Adrenal gland (tissue), 12 donors: ENCODE measurements around the gene SNX9. TPM values are rescaled to one million over a fixed set of nuclear protein-coding genes. Genes with fewer than 3 reads are reported as not detected.

Experiments used
- DNase-seq, 7 donors: peaks; one replicate each; pipeline ENCODE4 v3.0.0-alpha.2; 2019 to 2020
- H3K27ac ChIP-seq, 5 donors: fragments of 200-600 bp; sonication (generic) in 4 of 5; 1 replicate in 3 of 5; 2 replicates in 2 of 5; pipeline versions ENCODE4 v1.5.1 to v1.8.0; 2016 to 2020; ENCODE audit warnings: mild to moderate bottlenecking in 1 of 5
- H3K27me3 ChIP-seq: fragments of 200-600 bp; 2 replicates; pipeline ENCODE4 v1.8.0; 2021
- H3K36me3 ChIP-seq, 2 donors: fragments of 200-600 bp; replicated peaks in 1 of 2; 1 replicate in 1 of 2; 2 replicates in 1 of 2; pipeline versions ENCODE4 v1.5.1 to v1.8.0; 2018 to 2022
- H3K4me1 ChIP-seq, 2 donors: fragments of 200-600 bp; replicated peaks in 1 of 2; 1 replicate in 1 of 2; 2 replicates in 1 of 2; pipeline versions ENCODE4 v1.5.1 to v1.8.0; 2018 to 2021
- H3K4me3 ChIP-seq, 4 donors: fragments of 200-600 bp; sonication (generic) in 3 of 4; one replicate each; pipeline ENCODE4 v1.5.1; 2016 to 2018
- H3K9me3 ChIP-seq, 3 donors: fragments of 200-600 bp; sonication (generic) in 1 of 3; replicated peaks in 1 of 3; 1 replicate in 2 of 3; 2 replicates in 1 of 3; pipeline versions ENCODE4 v1.5.1 to v1.8.0; 2016 to 2021
- CTCF ChIP-seq, 6 experiments: fragments of 450-650 bp in 4 of 6; fragments of 200-600 bp in 2 of 6; sonication (generic) in 1 of 6; IDR thresholded peaks; 1 replicate in 5 of 6; 2 replicates in 1 of 6; pipeline versions ENCODE4 v1.5.1 to v1.8.0; 2016 to 2021; ENCODE audit warnings: antibody characterized with exemption in 6 of 6, mild to moderate bottlenecking in 2 of 6, moderate library complexity in 1 of 6
- POLR2A ChIP-seq, 2 donors: fragments of 450-650 bp; IDR thresholded peaks; one replicate each; pipeline ENCODE4 v1.6.1; 2017; ENCODE audit warnings: antibody characterized with exemption in 2 of 2, mild to moderate bottlenecking in 2 of 2, moderate library complexity in 1 of 2
- WGBS, 4 donors: extraction: QIAGEN DNeasy Blood & Tissue Kit in 2 of 4; methylation state at CpG; one replicate each; pipeline versions ENCODE4 v1.1.5 to v1.1.7; 2013 to 2017; 5-methylcytosine and 5-hydroxymethylcytosine counted together
- intact Hi-C, 2 donors: fragments of 100-400 bp; cut with DNase I; formaldehyde crosslinking; loops; one replicate each; pipeline versions ENCODE4 v1.14.1 to v1.15.0; 2022 to 2023
- polyA plus RNA-seq, 3 donors: library from polyadenylated mRNA; stranded (reverse); fragments of 200-250 nt in 2 of 3; fragments of 350-450 nt in 1 of 3; fragmentation: Illumina TruSeq in 1 of 3; extraction: RNeasy Lipid Tissue Mini Kit (QIAGEN cat#74804) in 1 of 3; gene quantifications; one replicate each; pipeline ENCODE4 v1.2.3, GENCODE V29; 2013 to 2014
- total RNA-seq, 9 donors: library from RNA; depleted of rRNA in 4 of 9; stranded (reverse); fragments of >200 nt in 4 of 9; fragments of 120-200 nt in 1 of 9; fragmentation: NEBNext Ultra II Directional in 1 of 9; extraction: Animal tissue kit (Norgen Biotek cat#: 25700) in 1 of 9; gene quantifications; one replicate each; pipeline versions ENCODE4 v1.1.0 to v1.2.4, GENCODE V29; 2013 to 2023
- donor health status: healthy with polysubstance abuse.
- donor health status: Bipolar disorder and iron deficiency.
- donor health status: DM: yes; HTN: yes; CAD: no.
- donor health status: DM: no; HTN: no; CAD: no.
- donor health status: DM: no; HTN: no; CAD: no.
- donor health status: DM: yes; HTN: yes; CAD: no.

The SNX9 gene
- total and polyA plus RNA-seq, 12 donors: 27.7 to 59.6 (median 50.4) TPM

GRCh38 chr6:157785636-157786035 lies 37.4 kb upstream of the SNX9 start:
- no peaks in the 10 kb centered on the region for H3K36me3 ChIP-seq
- TF ChIP-seq CTCF (IDR thresholded peaks at IDR 0.05): no peak
- TF ChIP-seq POLR2A (IDR thresholded peaks at IDR 0.05): no peak
- WGBS, 4 donors: 67 to 83% (median 73%) methylated on average over 1 of the region's 1 CpG
- H3K27ac ChIP-seq: no peak overlapping the region
- intact Hi-C loops: no loop called here
- no peaks in the 10 kb centered on the region for H3K27me3 ChIP-seq
- H3K4me1 ChIP-seq: no peaks in the 10 kb centered on the region
- H3K4me3 ChIP-seq: no peak overlapping the region
- DNase-seq: no peak
- H3K9me3 ChIP-seq: no peaks in the 10 kb centered on the region

GRCh38 chr6:157786221-157786620 lies 36.8 kb upstream of the SNX9 start:
- WGBS, 4 donors: 83 to 88% (median 85%) methylated on average over 3 of the region's 3 CpGs
- intact Hi-C loops: no loop called here
- H3K9me3 ChIP-seq: no peaks in the 10 kb centered on the region
- H3K4me1 ChIP-seq: no peaks in the 10 kb centered on the region
- no peak for DNase-seq
- H3K4me3 ChIP-seq: no peak overlapping the region
- H3K27me3 ChIP-seq: no peaks in the 10 kb centered on the region
- no peaks in the 10 kb centered on the region for H3K36me3 ChIP-seq
- TF ChIP-seq CTCF (IDR thresholded peaks at IDR 0.05): no peak
- no peak for TF ChIP-seq POLR2A (IDR thresholded peaks at IDR 0.05)
- H3K27ac ChIP-seq: no peak overlapping the region

- 72 to 93% (median 87%) methylated on average over 1 of the region's 1 CpG for WGBS, 4 donors
Measured at GRCh38 chr6:157787080-157787479, 36.0 kb upstream of the SNX9 start.

GRCh38 chr6:157788180-157788579 lies 34.9 kb upstream of the SNX9 start:
- H3K4me1 ChIP-seq: no peaks in the 10 kb centered on the region
- intact Hi-C loops: no loop called here

More at GRCh38 chr6:157787080-157787479, 36.0 kb upstream of the SNX9 start:
- intact Hi-C loops: no loop called here
- no peaks in the 10 kb centered on the region for H3K9me3 ChIP-seq
- no peaks in the 10 kb centered on the region for H3K27me3 ChIP-seq
- no peak for TF ChIP-seq CTCF (IDR thresholded peaks at IDR 0.05)
- TF ChIP-seq POLR2A (IDR thresholded peaks at IDR 0.05): no peak
- H3K27ac ChIP-seq: no peak overlapping the region
- no peaks in the 10 kb centered on the region for H3K4me1 ChIP-seq
- DNase-seq: no peak
- H3K4me3 ChIP-seq: no peak overlapping the region
- H3K36me3 ChIP-seq: no peaks in the 10 kb centered on the region

More at GRCh38 chr6:157788180-157788579, 34.9 kb upstream of the SNX9 start:
- WGBS, 4 donors: 77 to 87% (median 82%) methylated on average over 1 of the region's 1 CpG
- H3K27me3 ChIP-seq: no peaks in the 10 kb centered on the region
- H3K4me3 ChIP-seq: no peak overlapping the region
- no peak overlapping the region for H3K27ac ChIP-seq
- TF ChIP-seq CTCF (IDR thresholded peaks at IDR 0.05): no peak
- no peak for TF ChIP-seq POLR2A (IDR thresholded peaks at IDR 0.05)
- no peak for DNase-seq
- H3K9me3 ChIP-seq: no peaks in the 10 kb centered on the region
- no peaks in the 10 kb centered on the region for H3K36me3 ChIP-seq
